PFSK-1 (cell line): ENCODE data around the gene VN1R5.

Experiments used
- SIN3A ChIP-seq: IDR thresholded peaks from 2 replicates; pipeline ENCODE4 v1.6.1; 2012; ENCODE audit warnings: mild to moderate bottlenecking, low read length, moderate library complexity, borderline replicate concordance; ENCODE audit not compliant: insufficient read depth
- TF ChIP-seq, protein P1 (sequence below), 2 experiments: IDR thresholded peaks; 2 replicates each; pipeline versions ENCODE4 v1.6.1 to v1.8.0; 2011 to 2012; ENCODE audit warnings: low read depth in 2 of 2, low read length in 2 of 2, control low read depth in 1 of 2, inconsistent platforms in 1 of 2, mild to moderate bottlenecking in 1 of 2, moderate library complexity in 1 of 2; ENCODE audit not compliant: insufficient read depth in 1 of 2

DNA sequence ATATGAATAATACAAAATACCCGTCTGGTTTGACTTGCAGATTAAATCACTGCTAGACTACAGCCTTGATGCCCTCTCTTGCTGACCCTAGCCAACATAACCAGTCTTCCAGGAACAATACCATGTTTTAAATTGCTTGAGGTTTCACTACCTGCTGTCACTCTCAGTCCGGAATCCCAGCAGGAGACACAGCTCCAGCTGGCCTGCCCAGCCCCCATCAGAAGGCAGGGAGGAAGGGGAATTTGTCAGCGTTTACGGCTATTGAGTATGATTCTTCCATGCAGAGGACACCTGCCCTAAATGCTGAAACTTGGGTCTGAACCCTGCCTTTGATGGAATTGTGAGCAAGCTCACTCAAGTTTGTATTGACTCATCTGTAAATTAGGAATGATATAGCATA lies 42.8 kb downstream of the VN1R5 start:
- TF ChIP-seq, protein P1, sequence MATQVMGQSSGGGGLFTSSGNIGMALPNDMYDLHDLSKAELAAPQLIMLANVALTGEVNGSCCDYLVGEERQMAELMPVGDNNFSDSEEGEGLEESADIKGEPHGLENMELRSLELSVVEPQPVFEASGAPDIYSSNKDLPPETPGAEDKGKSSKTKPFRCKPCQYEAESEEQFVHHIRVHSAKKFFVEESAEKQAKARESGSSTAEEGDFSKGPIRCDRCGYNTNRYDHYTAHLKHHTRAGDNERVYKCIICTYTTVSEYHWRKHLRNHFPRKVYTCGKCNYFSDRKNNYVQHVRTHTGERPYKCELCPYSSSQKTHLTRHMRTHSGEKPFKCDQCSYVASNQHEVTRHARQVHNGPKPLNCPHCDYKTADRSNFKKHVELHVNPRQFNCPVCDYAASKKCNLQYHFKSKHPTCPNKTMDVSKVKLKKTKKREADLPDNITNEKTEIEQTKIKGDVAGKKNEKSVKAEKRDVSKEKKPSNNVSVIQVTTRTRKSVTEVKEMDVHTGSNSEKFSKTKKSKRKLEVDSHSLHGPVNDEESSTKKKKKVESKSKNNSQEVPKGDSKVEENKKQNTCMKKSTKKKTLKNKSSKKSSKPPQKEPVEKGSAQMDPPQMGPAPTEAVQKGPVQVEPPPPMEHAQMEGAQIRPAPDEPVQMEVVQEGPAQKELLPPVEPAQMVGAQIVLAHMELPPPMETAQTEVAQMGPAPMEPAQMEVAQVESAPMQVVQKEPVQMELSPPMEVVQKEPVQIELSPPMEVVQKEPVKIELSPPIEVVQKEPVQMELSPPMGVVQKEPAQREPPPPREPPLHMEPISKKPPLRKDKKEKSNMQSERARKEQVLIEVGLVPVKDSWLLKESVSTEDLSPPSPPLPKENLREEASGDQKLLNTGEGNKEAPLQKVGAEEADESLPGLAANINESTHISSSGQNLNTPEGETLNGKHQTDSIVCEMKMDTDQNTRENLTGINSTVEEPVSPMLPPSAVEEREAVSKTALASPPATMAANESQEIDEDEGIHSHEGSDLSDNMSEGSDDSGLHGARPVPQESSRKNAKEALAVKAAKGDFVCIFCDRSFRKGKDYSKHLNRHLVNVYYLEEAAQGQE (IDR thresholded peaks at IDR 0.05; ENCODE audit: insufficient read depth in 1 of 2, low read depth in 2 of 2, low read length in 2 of 2): no peak
- no peak for TF ChIP-seq SIN3A
